HG03135 (cell line): ENCODE data around the gene KCNB1.

ENCODE experiments used
- ATAC-seq: cut with Tn5 transposase; IDR thresholded peaks from one replicate; pipeline ENCODE4 v1.9.1; 2021; ENCODE audit warnings: mild to moderate bottlenecking, moderate library complexity; ENCODE audit not compliant: unreplicated experiment

Gene KCNB1

GRCh38 chr20:49392745-49393144 lies 89.7 kb downstream of the KCNB1 start:
- no peak for ATAC-seq

GRCh38 chr20:49391404-49392245 lies 90.8 kb downstream of the KCNB1 start:
- ATAC-seq, result no peak

- no peak for ATAC-seq
Measured at GRCh38 chr20:49389854-49390253, 92.6 kb downstream of the KCNB1 start.

- ATAC-seq, result no peak
Measured at GRCh38 chr20:49388744-49389143, 93.7 kb downstream of the KCNB1 start.

- ATAC-seq, result no peak
Measured at GRCh38 chr20:49387581-49387939, 94.9 kb downstream of the KCNB1 start.

- ATAC-seq, result no peak
Measured at GRCh38 chr20:49386848-49387580, 95.5 kb downstream of the KCNB1 start.

GRCh38 chr20:49385465-49385864 lies 97.0 kb downstream of the KCNB1 start:
- no peak for ATAC-seq

GRCh38 chr20:49384437-49385434 lies 97.7 kb downstream of the KCNB1 start:
- ATAC-seq, result no peak

- no peak for ATAC-seq
Measured at GRCh38 chr20:49381558-49382493, 100.6 kb downstream of the KCNB1 start.

- no peak for ATAC-seq
Measured at GRCh38 chr20:49380337-49380780, 102.1 kb downstream of the KCNB1 start.

GRCh38 chr20:49379338-49379737 lies 103.1 kb downstream of the KCNB1 start:
- ATAC-seq, result no peak

- ATAC-seq, result no peak
Measured at GRCh38 chr20:49377326-49377725, 105.1 kb downstream of the KCNB1 start.

GRCh38 chr20:49375170-49375569 lies 107.3 kb downstream of the KCNB1 start:
- ATAC-seq, result no peak

GRCh38 chr20:49372095-49372734 lies 110.3 kb downstream of the KCNB1 start:
- ATAC-seq, result no peak

GRCh38 chr20:49368596-49368995 lies 113.9 kb downstream of the KCNB1 start:
- no peak for ATAC-seq

- no peak for ATAC-seq
Measured at GRCh38 chr20:49367113-49367512, 115.4 kb downstream of the KCNB1 start.

GRCh38 chr20:49366687-49367086 lies 115.8 kb downstream of the KCNB1 start:
- ATAC-seq, result no peak

- no peak for ATAC-seq
Measured at GRCh38 chr20:49361862-49362660, 120.4 kb downstream of the KCNB1 start.
